ENCODE results near the gene TST. TPM values are rescaled to one million over a fixed set of nuclear protein-coding genes. Genes with fewer than 3 reads are reported as not detected.

TST gene
- total and polyA plus RNA-seq, 9 of the 15 experiments (the other 6 are each of a cell fraction or from before 2014, with no cell fraction given) = 1.4 to 26.9 (median 12.4) TPM

- TF ChIP-seq E2F8 (IDR thresholded peaks at IDR 0.05; ENCODE audit: low read depth, partially characterized antibody) = no peak
- no peak for TF ChIP-seq ATF3 (IDR thresholded peaks at IDR 0.05)
- TF ChIP-seq ATF3 (CRISPR knock-in tag; conservative IDR thresholded peaks at IDR 0.05) = no peak
Measured at GRCh38 chr22:36964106-36964505, 55.1 kb downstream of the TST start (continued).

- Histone ChIP-seq H3K9me1 (ENCODE audit: control insufficient read depth, insufficient read depth, low read length) (no peaks in the 10 kb centered on the region), H3K36me3 (ENCODE audit: control insufficient read depth, insufficient read depth, low read length) (no peaks in the 10 kb centered on the region), H3K27ac (ENCODE audit: extremely low read depth, low read depth, low read length) (no peak overlapping the region), H3K4me2 (ENCODE audit: insufficient read depth, low read length) (no peak overlapping the region), H3K9me3 (replicated peaks; ENCODE audit: control insufficient read depth, insufficient read depth, low read depth, low read length) (no peaks in the 10 kb centered on the region), H3K27me3 (ENCODE audit: control insufficient read depth in 2 of 2, insufficient read depth in 2 of 2, low read length in 2 of 2) (no peaks in the 10 kb centered on the region), H4K20me1 (replicated peaks; ENCODE audit: control insufficient read depth, insufficient read depth, low read length) (no peaks in the 10 kb centered on the region), H3K4me1 (replicated peaks in 1 of 2; ENCODE audit: control insufficient read depth in 2 of 2, insufficient read depth in 2 of 2, low read length in 2 of 2) (no peaks in the 10 kb centered on the region), H3K79me2 (ENCODE audit: control insufficient read depth, insufficient read depth, low read length) (no peaks in the 10 kb centered on the region), H2AFZ (ENCODE audit: low read depth, low read length) (no peak overlapping the region), H3K9ac (ENCODE audit: insufficient read depth in 1 of 2, low read depth in 2 of 2, low read length in 2 of 2) (no peak overlapping the region), H3K4me3 (no peak overlapping the region)
- FAIRE-seq (no peak), DNase-seq (ENCODE audit: extremely low read depth in 1 of 4, low spot score in 3 of 4) (no peak), ATAC-seq (no peak)
- intact Hi-C loops (cut with micrococcal nuclease) (no loop called here), in situ Hi-C loops (cut with MboI) (no loop called here)
- TF ChIP-seq ZNF696 (CRISPR knock-in tag; conservative IDR thresholded peaks at IDR 0.05) = no peak
- no peak for TF ChIP-seq SMARCA5 (IDR thresholded peaks at IDR 0.05)
- TF ChIP-seq EP400 (IDR thresholded peaks at IDR 0.05) = no peak
- no peak for TF ChIP-seq ZNF41 (CRISPR knock-in tag; conservative IDR thresholded peaks at IDR 0.05)
- no peak for TF ChIP-seq TAF9B (IDR thresholded peaks at IDR 0.05; ENCODE audit: partially characterized antibody)
- TF ChIP-seq ZNF121 (CRISPR knock-in tag; conservative IDR thresholded peaks at IDR 0.05) = no peak
- no peak for TF ChIP-seq CREB5 (CRISPR knock-in tag; IDR thresholded peaks at IDR 0.05)
- no peak for TF ChIP-seq NELFE (IDR thresholded peaks at IDR 0.05; ENCODE audit: insufficient read depth, insufficient read length)
- no peak for TF ChIP-seq ELF4 (CRISPR knock-in tag; IDR thresholded peaks at IDR 0.05)
- no peak for TF ChIP-seq ZNF24 (IDR thresholded peaks at IDR 0.05)
- TF ChIP-seq ZNF395 (CRISPR knock-in tag; IDR thresholded peaks at IDR 0.05) = no peak
- TF ChIP-seq PTRF (tag; IDR thresholded peaks at IDR 0.05) = no peak
- TF ChIP-seq NCOA1 (IDR thresholded peaks at IDR 0.05; ENCODE audit: low read depth) = no peak
- BruUV-seq (replicated peaks) = no TSS peak
- 17% methylated on average over 1 of the region's 2 CpGs for WGBS (ENCODE audit: insufficient coverage, low coverage, missing lambda C conversion rate)
- ChIA-PET CTCF (ENCODE audit: low intra/inter-chr PET ratio) (no interaction called here), POLR2A (no interaction called here)
Measured at GRCh38 chr22:36963302-36963701, 55.9 kb downstream of the TST start.

All from K562 (cell line).